GM18870 (cell line): ENCODE measurements around the gene SH2D3A.
"Not testable (repeated sequence)": the region's sequence is repeated elsewhere in the genome, so short reads cannot be mapped to it uniquely, and the experiment has no call there.

ENCODE experiments used
- ATAC-seq: cut with Tn5 transposase; IDR thresholded peaks from one replicate; pipeline ENCODE4 v1.9.1; 2021; ENCODE audit warnings: moderate library complexity; ENCODE audit not compliant: unreplicated experiment

The SH2D3A gene

DNA sequence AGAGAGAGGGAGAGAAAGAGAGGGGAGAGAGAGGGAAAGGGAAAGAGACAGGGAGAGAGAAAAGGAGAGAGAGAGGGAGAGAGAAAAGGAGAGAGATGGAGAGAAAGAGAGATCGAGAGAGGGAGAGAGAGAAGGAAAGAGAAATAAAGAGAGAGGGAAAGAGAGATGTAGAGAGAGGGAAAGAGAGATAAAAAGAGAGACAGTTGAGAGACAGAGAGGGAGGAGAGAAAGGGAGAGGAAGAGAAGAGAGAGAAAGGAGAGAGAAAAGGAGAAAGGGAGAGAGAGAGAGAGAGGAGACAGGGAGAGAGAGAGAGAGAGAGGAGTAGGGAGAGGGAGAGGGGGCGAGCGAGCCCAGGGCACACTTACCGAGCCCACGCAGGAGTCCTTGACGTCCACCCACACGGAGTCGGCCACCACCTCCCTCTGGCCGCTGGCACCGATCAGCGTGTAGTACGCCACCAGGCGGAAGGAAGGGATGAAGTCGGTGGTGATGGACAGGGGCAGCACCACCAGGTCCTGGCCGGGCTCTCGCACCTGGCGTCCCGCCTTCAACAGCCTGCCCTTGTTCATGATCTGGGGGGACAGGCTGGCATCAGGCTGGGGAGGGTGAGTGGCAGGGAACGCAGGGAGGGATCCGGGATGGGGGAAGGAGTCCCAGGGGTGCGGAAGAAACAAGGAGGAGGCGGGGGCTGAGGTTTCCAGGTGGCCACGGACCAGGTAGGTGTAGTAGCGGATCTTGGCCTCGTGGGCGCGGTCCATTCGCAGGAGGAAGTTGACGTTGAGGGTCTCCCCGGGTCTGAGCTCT is 56.8 kb downstream of the SH2D3A start:
- ATAC-seq = no peak

DNA sequence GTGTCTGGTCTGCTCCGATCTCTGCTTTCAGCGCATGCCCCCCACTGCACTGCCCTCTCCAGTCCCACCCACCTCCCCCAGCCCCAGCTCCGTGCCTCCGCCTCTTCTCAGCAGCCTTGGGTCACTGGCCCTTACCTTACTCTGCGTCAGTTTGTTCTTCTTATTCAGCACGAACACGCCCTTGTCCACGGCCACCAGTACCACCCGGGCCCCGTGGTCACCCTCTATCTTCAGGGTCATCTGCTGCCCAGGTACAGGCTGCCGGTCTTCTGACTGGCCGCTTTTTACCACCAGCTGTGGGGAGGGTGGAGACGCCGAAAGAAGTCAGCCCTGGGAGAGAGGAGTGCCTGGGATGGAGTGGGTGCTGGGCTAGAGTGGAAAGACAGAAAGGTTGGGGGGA is 57.7 kb downstream of the SH2D3A start:
- ATAC-seq = no peak

DNA sequence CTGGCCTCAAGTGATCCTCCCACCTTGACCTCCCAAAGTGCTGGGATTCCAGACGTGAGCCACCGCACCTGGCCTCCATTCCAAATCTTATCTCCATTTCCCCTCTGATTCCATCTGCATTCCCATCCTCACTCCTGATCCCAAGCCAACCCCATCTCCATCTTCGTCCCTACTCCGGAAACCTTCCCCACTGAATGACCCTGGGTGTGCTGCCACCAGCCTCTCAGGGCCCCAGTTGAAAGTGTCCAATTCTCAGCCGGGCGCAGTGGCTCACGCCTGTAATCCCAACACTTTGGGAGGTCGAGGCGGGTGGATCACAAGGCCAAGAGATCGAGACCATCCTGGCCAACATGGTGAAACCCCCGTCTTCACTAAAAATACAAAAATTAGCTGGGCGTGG is 58.3 kb downstream of the SH2D3A start:
- not testable (repeated sequence) for ATAC-seq

DNA sequence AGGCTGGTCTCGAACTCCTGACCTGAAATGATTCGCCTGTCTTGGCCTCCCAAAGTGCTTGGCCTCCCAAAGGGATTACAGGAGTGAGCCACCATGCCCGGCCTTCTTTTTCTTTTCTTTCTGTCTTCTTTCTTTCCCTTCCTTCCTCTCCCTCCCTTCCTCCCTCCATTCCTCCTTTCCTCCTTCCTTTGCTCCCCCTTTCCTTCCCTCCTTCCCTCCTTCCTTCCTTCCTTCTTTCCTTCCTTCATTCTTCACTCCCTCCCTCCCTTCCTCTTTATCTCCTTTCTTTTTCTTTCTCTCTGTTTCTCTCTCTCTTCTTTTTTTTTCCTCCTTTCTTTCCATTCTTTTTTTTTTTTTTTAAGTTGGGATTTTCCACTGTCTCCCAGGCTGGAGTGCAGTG is 58.9 kb downstream of the SH2D3A start:
- no peak for ATAC-seq

DNA sequence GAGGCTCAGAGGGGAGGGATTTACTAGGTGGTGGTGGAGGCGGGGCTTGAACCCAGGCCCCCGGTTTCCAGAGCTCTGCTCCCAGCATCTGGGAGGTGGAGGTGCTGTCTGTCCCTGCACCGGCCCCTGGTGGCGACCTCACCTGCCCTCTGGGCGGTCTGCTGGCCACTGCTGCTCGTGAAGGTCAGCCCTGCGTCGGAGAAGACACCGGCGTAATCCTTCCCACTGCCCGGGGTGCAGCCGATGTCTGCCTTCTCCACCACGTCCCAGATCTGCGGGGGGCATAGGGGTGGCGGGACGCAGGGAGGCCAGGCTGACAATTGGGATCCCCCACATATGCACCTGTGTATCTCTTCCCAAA is 59.6 kb downstream of the SH2D3A start:
- ATAC-seq = no peak

DNA sequence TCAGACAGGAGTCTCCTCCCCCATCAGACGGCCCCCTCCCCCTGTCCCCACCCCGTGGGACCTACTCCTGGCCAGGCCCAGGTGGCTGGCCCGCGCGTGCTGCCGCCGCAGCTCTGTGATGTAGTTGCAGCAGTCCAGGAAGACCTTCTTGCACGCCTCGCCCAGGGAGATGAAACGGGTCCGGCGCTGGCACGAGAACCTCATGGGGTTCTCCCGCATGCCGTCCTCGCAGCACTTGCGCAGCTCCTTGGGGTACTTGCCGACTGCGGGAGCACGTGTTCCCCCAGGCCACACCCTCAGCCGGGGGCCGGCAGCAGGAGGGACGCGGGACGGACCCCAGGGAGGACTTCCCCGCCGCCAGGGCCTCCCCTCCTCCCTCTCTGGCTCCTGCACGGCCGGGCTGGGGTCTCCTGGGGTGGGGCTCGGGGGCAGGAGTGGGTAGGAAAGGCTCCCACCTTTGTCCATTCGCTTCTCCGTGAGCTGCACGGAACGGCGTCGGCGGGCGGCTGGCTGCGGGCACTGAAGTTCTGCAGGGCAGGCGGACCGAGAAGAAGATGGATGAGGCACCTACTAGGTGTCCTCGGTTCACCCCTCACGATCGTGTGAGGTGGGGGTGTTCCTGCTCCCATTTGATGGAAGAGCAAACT is 60.1 kb downstream of the SH2D3A start:
- no peak for ATAC-seq

DNA sequence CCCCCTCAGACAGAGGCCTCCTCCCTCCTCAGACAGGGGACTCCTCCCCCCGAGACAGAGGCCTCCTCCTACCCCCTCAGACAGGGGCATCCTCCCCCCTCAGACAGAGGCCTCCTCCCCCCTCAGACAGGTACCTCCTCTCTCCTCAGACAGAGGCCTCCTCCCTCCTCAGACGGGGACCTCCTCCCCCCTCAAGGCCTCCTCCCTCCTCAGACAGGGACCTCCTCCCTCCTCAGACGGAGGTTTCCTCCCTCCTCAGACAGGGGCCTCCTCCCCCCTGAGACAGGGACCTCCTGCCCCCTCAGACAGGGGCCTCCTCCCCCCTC is 60.6 kb downstream of the SH2D3A start:
- ATAC-seq = no peak

DNA sequence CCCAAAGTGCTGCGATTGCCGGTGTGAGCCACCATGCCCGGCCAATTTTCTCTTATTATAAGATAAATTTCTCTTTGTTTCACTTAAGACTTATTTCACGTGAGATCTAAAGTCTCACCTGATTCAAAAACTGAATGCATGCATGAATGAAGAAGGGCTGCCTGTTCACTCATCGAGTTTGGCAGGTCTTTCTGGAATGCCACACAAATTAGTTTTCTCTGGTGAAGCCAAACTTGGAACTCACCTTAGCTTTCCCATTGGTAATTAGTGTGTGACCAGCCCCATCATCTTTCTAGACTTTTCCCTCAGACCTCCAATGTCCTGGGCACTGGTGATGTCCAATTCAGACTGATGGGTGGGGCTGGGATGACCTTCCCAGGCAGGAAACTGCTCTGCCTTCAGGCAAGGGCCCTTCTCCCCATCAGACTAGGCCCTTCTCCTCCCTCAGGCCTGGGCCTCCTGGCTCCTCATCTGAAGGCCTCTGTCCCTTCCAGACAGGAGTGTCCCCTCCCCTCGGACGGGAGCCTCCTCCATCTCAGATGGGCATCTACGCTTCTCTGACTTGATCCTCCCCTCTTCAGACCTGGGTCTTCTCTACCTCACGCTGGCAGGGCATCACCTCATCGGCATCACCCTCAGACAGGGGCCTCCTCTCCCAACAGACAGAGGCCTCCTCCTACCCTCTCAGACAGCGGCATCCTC is 61.2 kb downstream of the SH2D3A start:
- ATAC-seq = no peak
